IPS-20b (cell line): ENCODE measurements around the gene WDR83.

Experiments used
- H3K27ac ChIP-seq: one replicate; pipeline ENCODE4 v1.5.1; 2013; ENCODE audit warnings: low read length
- H3K27me3 ChIP-seq: 2 replicates; pipeline ENCODE4 v1.6.1; 2013; ENCODE audit warnings: mild to moderate bottlenecking, low read length, inconsistent platforms; ENCODE audit not compliant: insufficient read depth
- H3K36me3 ChIP-seq: 2 replicates; pipeline ENCODE4 v1.6.1; 2013; ENCODE audit warnings: low read depth, mild to moderate bottlenecking, inconsistent platforms, low read length, moderate library complexity; ENCODE audit not compliant: insufficient read depth
- H3K4me1 ChIP-seq: 2 replicates; pipeline ENCODE4 v1.6.1; 2013; ENCODE audit warnings: mild to moderate bottlenecking, control low read depth, inconsistent platforms, low read length, moderate library complexity; ENCODE audit not compliant: insufficient read depth
- H3K4me3 ChIP-seq: 2 replicates; pipeline ENCODE4 v1.5.1; 2013; ENCODE audit warnings: mild to moderate bottlenecking, low read length, inconsistent platforms
- H3K9ac ChIP-seq: 2 replicates; pipeline ENCODE4 v1.6.1; 2013; ENCODE audit warnings: low read depth, mild to moderate bottlenecking, inconsistent platforms, low read length, moderate library complexity
- H3K9me3 ChIP-seq: 2 replicates; pipeline ENCODE4 v1.6.1; 2013; ENCODE audit warnings: mild to moderate bottlenecking, low read depth, low read length, inconsistent platforms; ENCODE audit not compliant: insufficient read depth

The WDR83 gene

GRCh38 chr19:12660980-12661379 lies 5.6 kb upstream of the WDR83 start:
- Histone ChIP-seq H3K4me1 (no peaks in the 10 kb centered on the region), H3K9ac (no peak overlapping the region), H3K36me3 (peaks cover 43% of the 10 kb centered on the region), H3K27me3 (no peaks in the 10 kb centered on the region), H3K9me3 (no peaks in the 10 kb centered on the region), H3K27ac (no peak overlapping the region), H3K4me3 (no peak overlapping the region)

GRCh38 chr19:12664406-12665280 lies 2.0 kb upstream of the WDR83 start:
- H3K9me3 ChIP-seq: no peaks in the 10 kb centered on the region
- no peak overlapping the region for H3K27ac ChIP-seq
- H3K4me3 ChIP-seq: no peak overlapping the region
- no peaks in the 10 kb centered on the region for H3K4me1 ChIP-seq
- no peaks in the 10 kb centered on the region for H3K27me3 ChIP-seq
- no peak overlapping the region for H3K9ac ChIP-seq
- H3K36me3 ChIP-seq: peaks cover 35% of the 10 kb centered on the region

GRCh38 chr19:12665281-12665573 lies 1.4 kb upstream of the WDR83 start:
- 0 out of 2 replicates have a peak, but pooled peaks cover under 1% of the 10 kb centered on the region for H3K4me1 ChIP-seq
- H3K9me3 ChIP-seq: no peaks in the 10 kb centered on the region
- no peaks in the 10 kb centered on the region for H3K27me3 ChIP-seq
- H3K4me3 ChIP-seq: no peak overlapping the region
- no peak overlapping the region for H3K9ac ChIP-seq
- H3K27ac ChIP-seq: no peak overlapping the region
- H3K36me3 ChIP-seq: peaks cover 35% of the 10 kb centered on the region

- Histone ChIP-seq H3K4me1 (0 out of 2 replicates have a peak, but pooled peaks cover 5% of the 10 kb centered on the region), H3K4me3 (peak overlapping the region; percentile 98), H3K27ac (peak overlapping the region; percentile 71), H3K9me3 (no peaks in the 10 kb centered on the region), H3K9ac (peak overlapping the region; percentile 92; the same call in 1 of the 2 replicates), H3K27me3 (no peaks in the 10 kb centered on the region), H3K36me3 (peaks cover 39% of the 10 kb centered on the region)
Measured at GRCh38 chr19:12665671-12666264, 839 bp upstream of the WDR83 start.

GRCh38 chr19:12667731-12668302 lies 1.2 kb downstream of the WDR83 start:
- H3K4me1 ChIP-seq: 0 out of 2 replicates have a peak, but pooled peaks cover 5% of the 10 kb centered on the region
- H3K27me3 ChIP-seq: no peaks in the 10 kb centered on the region
- H3K9ac ChIP-seq: no peak overlapping the region
- no peak overlapping the region for H3K27ac ChIP-seq
- H3K36me3 ChIP-seq: peaks cover 34% of the 10 kb centered on the region
- H3K9me3 ChIP-seq: no peaks in the 10 kb centered on the region
- peak overlapping the region; percentile 98; the same call in 1 of the 2 replicates for H3K4me3 ChIP-seq

- H3K4me3 ChIP-seq: peak overlapping the region; percentile 95
Measured at GRCh38 chr19:12668346-12668745, 1.7 kb downstream of the WDR83 start.

GRCh38 chr19:12668932-12669269 lies 2.3 kb downstream of the WDR83 start:
- peak overlapping the region; percentile 97 for H3K9ac ChIP-seq
- no peak overlapping the region for H3K27ac ChIP-seq
- no peaks in the 10 kb centered on the region for H3K9me3 ChIP-seq
- H3K27me3 ChIP-seq: no peaks in the 10 kb centered on the region
- H3K36me3 ChIP-seq: peaks cover 32% of the 10 kb centered on the region
- H3K4me3 ChIP-seq: peak overlapping the region; percentile 95
- H3K4me1 ChIP-seq: 0 out of 2 replicates have a peak, but pooled peaks cover 5% of the 10 kb centered on the region

More at GRCh38 chr19:12668346-12668745, 1.7 kb downstream of the WDR83 start:
- Histone ChIP-seq H3K9me3 (no peaks in the 10 kb centered on the region), H3K27ac (no peak overlapping the region), H3K27me3 (no peaks in the 10 kb centered on the region), H3K4me1 (0 out of 2 replicates have a peak, but pooled peaks cover 5% of the 10 kb centered on the region), H3K36me3 (peaks cover 33% of the 10 kb centered on the region), H3K9ac (peak overlapping the region; percentile 97; the same call in 1 of the 2 replicates)

- H3K4me3 ChIP-seq: peak overlapping the region; percentile 95
- no peaks in the 10 kb centered on the region for H3K9me3 ChIP-seq
- H3K36me3 ChIP-seq: peaks cover 38% of the 10 kb centered on the region
- no peaks in the 10 kb centered on the region for H3K27me3 ChIP-seq
- H3K9ac ChIP-seq: peak overlapping the region; percentile 97
- peak overlapping the region; percentile 96 for H3K27ac ChIP-seq
- 0 out of 2 replicates have a peak, but pooled peaks cover 5% of the 10 kb centered on the region for H3K4me1 ChIP-seq
Measured at GRCh38 chr19:12669270-12670158, 2.9 kb downstream of the WDR83 start.

GRCh38 chr19:12670159-12670928 lies 3.7 kb downstream of the WDR83 start:
- no peaks in the 10 kb centered on the region for H3K9me3 ChIP-seq
- peak overlapping the region; percentile 96 for H3K27ac ChIP-seq
- no peaks in the 10 kb centered on the region for H3K27me3 ChIP-seq
- H3K4me3 ChIP-seq: peak overlapping the region; percentile 95
- 0 out of 2 replicates have a peak, but pooled peaks cover 5% of the 10 kb centered on the region for H3K4me1 ChIP-seq
- peaks cover 36% of the 10 kb centered on the region for H3K36me3 ChIP-seq
- peak overlapping the region; percentile 97; the same call in 1 of the 2 replicates for H3K9ac ChIP-seq

GRCh38 chr19:12672744-12673143 lies 6.1 kb downstream of the WDR83 start:
- 0 out of 2 replicates have a peak, but pooled peaks cover 5% of the 10 kb centered on the region for H3K4me1 ChIP-seq
- H3K9ac ChIP-seq: no peak overlapping the region
- peaks cover 57% of the 10 kb centered on the region for H3K36me3 ChIP-seq
- H3K4me3 ChIP-seq: no peak overlapping the region
- H3K27ac ChIP-seq: no peak overlapping the region
- no peaks in the 10 kb centered on the region for H3K27me3 ChIP-seq
- H3K9me3 ChIP-seq: no peaks in the 10 kb centered on the region
